HUDEP-2 (cell line): Measurements from ENCODE around the gene CDK11A.
"Not testable (repeated sequence)": the region's sequence is repeated elsewhere in the genome, so short reads cannot be mapped to it uniquely, and the experiment has no call there.

Source experiments
- DNase-seq, 76 experiments: peaks; one replicate each; lab custom pipeline; 2025; ENCODE audit not compliant: unreplicated experiment in 76 of 76; lab: John Stamatoyannopoulos, UW

CDK11A gene

DNA sequence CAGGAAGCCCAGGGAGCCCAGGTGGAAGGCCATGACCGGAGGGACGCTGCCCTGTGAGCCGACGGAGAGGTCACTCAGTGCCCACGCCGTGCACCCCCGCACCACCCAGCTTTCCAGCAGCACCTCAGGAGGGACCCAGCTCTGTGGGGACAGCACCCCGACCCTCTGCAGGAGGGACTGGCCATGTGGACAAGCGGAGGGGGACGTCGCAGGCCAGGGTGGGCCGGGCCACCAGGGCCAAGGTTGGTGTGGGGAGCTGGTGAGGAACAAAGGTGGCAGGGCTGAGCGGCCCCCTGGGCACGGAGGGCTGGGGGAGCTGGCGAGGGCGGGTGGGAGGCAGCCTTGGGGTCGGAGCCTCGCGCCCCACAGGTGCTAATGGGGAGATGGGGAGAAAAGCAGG lies 31.3 kb upstream of the CDK11A start:
- no peak for DNase-seq

GRCh38 chr1:1754051-1754815 lies 30.1 kb upstream of the CDK11A start:
- no peak for DNase-seq

DNA sequence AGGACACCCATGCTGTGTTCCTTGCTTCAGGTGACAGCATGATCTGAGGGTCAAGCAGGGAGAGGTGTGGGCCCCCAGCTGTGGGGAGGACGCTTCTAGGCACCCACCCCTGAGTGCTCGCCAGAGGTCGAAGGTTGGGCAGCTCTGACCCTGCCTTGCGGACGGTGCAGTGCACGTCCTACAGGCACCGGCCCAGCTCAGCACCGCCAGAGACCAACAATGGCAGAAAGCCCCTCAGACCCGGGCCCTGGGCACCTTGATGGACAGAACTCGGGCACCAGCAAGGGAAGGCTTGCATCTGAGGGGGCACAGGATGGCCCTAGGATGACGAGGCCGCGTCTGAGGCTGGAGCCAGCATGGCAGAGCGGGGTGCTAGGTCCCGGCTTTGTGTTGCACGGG lies 29.4 kb upstream of the CDK11A start:
- no peak for DNase-seq

- DNase-seq = no peak
Measured at GRCh38 chr1:1752636-1753606, 28.8 kb upstream of the CDK11A start.

DNA sequence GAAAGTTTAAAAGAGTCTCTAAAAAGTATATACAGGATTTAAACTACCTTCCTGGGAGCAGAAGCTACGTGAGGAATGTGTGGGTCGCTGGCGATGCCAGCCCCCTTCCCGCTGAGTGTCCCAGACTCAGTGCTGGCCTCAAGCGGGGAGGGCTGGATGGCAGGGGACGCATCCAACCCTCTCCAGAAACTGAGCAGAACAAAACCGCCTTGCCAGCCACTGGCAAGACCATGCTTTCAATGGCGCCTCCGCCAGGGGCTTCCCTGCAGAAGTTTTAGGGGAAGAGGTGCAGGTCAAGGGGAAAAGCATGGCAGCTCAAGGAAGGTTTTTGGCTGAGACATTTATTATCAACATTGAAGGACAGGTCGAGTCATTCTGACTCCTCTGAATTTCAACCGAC lies 28.0 kb upstream of the CDK11A start:
- DNase-seq = no peak

DNA sequence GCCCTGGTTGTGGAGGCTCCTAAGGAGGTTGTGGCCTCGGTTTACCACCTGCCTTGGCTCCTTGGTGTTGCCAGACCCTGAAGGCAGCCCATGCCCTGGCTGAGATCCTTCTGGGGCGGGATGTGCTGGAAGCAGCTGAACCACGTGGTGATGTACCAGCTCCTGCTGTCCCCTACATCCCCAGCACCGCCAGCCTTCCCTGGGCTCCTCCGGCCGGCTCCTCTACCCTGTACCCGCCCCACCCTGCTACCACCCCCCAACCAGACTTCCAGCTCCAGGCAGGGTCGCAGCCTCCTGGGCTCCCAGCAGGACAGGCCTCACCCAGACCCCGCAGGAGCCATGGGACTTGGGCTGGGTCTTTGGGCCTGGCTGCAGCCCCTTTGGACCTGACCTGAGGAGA lies 25.8 kb upstream of the CDK11A start:
- DNase-seq = not testable (repeated sequence)

DNA sequence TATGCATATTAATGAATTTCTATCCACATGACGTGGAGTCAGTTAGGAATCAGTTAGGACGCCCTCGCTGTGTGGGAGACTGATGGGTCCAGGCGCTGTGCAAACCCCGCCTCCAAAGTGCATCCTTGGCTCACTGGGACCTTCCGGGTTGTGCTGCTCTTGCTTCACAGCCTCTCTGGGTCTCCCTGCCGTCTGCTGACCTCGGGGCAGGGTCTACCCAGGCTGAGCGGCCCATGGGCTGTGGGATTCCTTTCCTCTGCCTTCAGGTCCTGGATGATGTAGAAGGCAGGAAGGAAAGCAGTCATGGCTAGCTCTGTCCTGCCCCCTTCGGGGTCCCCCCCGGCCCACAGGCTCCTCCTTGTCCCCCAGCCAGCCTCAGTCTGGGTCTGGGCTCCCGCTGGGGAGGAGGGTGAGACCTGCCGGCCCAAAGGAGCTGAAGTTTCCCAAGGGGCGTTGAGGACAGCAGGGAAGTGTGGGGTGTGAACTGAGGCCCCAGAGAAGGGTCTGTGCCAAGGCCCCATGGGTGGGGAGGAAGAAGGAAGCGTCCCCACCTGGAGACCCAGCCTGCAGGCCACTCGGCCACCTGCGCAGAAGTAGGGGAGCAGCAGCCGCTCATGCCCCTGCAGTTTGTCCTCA lies 24.6 kb upstream of the CDK11A start:
- peak in 3 of 76 experiments; percentile 9 to 38 (median 14) for DNase-seq

- DNase-seq = not testable (repeated sequence)
Measured at GRCh38 chr1:1746566-1746909, 22.4 kb upstream of the CDK11A start.

DNA sequence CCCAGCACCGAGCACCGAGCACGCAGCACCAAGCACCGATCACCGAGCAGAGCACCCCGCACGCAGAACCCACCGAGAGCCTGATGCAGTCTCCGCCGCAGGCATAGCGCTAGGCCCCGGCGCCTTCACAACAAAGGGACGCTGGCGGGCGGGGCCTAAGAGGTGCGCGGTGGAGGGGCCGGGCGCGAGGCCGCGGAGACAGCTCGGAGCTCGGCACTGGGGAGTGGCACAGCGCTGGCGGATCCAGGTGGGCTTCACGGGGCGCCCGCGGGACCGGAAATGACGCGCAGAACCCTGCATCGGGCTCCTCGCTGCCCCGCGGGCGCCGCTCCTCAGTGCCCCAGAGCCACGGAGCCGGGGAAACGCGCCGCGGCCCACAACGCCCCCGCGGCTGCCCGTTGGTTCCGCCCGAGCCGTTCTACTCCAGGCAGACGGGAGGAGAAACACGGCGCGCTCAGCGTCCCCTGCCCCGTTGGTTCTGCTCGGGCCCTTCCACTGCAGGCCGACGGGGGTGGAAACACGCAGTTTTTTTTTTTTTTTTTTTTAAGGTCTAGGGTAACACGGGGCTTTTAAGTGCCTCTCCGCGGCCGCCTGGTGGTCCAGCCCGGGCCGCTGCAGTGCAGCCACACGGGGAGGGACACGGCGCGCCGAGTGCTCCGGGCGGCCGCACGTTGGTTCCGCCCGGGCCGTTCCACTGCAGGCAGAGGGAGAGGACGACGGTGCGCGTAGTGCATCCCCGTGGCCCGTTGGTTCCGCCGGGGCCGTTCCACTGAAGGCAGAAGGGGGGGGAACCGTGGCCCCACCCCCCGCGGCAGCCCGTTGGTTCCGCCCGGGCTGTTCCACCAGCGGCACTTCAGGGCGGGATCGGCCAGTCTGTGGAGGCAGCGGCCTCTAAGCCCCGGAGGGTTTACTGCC lies 21.8 kb upstream of the CDK11A start:
- peak in 74 of 76 experiments; percentile 24 to 93 (median 80) for DNase-seq

DNA sequence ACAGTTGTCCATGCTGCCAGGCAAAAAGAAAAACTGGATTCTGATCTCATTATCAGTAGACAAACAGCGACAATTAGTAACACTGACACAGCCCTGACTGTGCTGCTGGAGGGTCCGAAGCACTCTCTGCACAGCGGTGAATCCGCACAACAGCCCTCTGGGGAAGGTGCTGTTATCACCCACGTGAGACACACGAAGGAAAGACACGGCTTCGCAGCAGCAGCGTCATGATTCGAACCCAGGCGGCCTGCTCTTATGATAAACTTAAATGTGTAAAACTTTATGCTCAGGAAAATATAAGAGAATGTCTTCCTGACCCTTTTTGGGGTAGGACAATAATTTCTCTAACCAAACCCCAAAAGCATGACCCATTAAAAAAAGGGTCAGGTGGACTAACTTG lies 18.4 kb upstream of the CDK11A start:
- DNase-seq = not testable (repeated sequence)

GRCh38 chr1:1741013-1741412 lies 16.9 kb upstream of the CDK11A start:
- DNase-seq = not testable (repeated sequence)

GRCh38 chr1:1738799-1739337 lies 14.7 kb upstream of the CDK11A start:
- not testable (repeated sequence) for DNase-seq

DNA sequence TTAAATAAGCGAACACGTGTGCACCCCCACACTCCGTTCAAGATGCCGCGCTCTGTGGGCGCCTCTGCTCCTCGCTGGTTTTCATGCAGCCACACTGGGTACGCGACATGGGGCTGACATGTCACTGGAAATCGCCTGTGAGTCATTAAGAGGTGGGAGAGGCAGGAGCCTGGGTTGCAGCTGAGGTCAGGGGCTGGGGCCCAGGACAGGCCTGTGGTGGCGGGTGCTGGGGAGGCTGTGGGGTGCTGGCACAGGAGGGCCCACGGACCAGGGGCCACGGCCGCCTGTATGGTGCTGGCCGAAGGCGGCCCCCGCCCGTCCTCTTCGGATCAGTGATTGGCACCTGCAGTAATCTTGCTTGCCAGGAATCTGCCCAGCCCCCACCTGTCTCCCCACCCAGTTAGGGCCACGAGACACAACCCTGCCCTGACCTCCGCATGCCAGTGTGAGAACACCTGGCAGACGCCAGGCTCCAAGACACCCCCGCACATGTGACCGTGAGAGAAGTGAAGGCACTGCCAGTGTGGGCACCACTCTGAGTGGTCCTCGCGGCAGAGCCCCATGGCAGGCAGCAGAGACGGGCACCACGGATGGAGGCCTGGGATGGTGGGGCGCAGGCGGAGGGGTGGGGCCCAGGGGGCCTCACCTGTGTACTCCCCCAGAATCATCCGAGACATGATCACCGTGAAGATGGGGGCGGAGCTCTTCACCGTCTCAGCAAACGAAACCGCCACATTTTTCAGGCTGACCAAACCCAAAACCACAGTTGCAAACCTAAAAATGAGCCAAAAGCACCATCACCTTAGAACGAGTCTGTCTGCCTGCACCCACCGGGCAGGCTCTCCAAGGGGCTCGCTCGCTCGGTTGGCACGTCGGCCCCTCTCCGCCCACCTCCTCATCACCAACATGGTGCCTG lies 13.8 kb upstream of the CDK11A start:
- DNase-seq = not testable (repeated sequence)

DNA sequence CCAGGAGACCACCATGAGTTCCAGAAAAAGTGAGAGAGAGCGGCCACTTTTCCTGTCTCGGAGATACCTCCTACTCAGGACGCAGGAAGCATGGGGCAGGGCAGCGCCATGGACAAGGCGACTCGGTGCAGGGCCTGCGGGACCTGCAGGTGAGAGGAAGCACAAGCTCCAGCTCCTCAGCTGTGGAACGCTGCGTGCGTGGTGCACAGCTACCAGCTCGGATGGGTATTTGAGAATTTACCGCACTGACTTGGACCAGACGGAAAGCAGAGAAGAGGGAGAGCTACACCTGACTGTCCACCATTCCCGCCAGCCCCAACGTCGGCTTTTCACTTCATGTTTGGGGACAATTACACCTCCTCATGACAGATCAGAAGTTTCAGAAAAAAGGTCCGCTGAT lies 8.2 kb upstream of the CDK11A start:
- DNase-seq = no peak

GRCh38 chr1:1730870-1731269 lies 6.7 kb upstream of the CDK11A start:
- DNase-seq = no peak

- DNase-seq = not testable (repeated sequence)
Measured at GRCh38 chr1:1730230-1730629, 6.1 kb upstream of the CDK11A start.

DNA sequence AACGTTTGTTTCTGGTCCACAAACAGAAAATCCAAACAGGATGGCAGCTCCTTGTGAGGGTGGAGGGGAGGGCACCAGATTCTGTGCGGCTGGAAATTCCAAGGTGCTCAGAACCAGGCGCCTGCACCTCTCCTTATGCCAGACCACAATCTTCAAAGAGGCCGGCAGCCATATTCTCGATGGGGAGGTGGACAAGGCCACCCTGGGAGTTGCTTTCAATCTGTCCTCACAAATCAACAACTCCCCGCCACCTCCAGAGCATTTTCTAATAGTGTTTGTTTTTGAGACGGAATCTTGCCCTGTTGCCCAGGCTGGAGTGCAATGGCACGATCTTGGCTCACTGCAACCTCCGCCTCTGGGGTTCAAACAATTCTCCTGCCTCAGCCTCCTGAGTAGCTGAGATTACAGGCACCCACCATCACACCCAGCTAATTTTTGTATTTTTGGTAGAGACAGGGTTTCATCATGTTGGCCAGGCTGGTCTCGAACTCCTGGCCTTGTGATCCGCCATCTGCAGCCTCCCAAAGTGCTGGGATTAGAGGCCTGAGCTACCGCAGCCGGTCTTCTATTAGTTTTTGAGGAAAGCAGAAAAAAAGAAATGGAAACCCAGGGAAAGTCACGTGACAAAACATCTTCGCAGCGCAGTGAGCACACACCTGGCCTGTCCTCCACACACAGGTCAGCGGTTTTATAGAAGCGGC lies 5.1 kb upstream of the CDK11A start:
- DNase-seq = not testable (repeated sequence)

DNA sequence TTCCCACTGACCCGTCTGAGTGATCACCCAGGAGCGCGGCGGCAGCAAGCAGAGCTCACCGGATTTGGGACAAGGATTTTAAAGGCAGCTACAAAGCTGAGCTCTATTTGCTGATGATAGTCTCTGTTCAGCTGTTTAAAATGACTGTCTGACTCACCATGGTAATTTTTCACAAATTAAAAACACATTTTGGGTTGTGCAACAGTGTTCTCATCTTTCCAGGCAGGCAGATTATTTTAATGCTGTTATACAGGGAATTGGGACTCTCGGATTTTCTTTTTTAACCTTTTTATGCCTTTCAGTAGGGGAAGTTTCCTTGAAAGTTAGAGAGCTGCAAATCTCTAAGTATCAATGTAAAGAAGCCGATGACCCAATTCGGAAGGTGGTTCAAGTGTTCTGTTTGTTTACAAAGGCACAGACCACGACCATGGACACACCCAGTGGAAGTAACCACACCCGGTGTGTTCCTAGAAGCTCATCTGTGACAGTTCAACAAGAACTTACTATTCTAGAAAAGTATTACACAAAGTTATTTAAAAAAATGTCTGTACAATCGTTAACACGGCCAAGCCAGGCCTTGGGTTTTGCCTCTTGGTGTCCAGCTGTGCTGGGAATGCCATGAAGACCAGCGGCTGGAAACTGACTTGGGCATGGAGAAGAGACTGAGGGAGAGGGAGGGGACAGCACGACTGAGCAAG lies 4.3 kb upstream of the CDK11A start:
- DNase-seq = peak in 42 of 76 experiments; percentile 6 to 74 (median 25)
